Dendritic cell treated with granulocyte-macrophage colony-stimulating factor and Interleukin-4, amounts not matched to agents 40 ng/mL and 50 ng/mL, for 4 days (primary cell): ENCODE results near the gene TAS2R46.
"Not testable (repeated sequence)": the region's sequence is repeated elsewhere in the genome, so short reads cannot be mapped to it uniquely, and the experiment has no call there.

Experiments used
- H3K27ac Mint-ChIP-seq: one replicate; pipeline ENCODE4 v1.8.0; 2022; ENCODE audit warnings: mild to moderate bottlenecking, mixed read lengths
- H3K27me3 Mint-ChIP-seq: one replicate; pipeline ENCODE4 v1.8.0; 2022; ENCODE audit warnings: mild to moderate bottlenecking, mixed read lengths
- H3K36me3 Mint-ChIP-seq: one replicate; pipeline ENCODE4 v1.8.0; 2022; ENCODE audit warnings: low read depth, mixed read lengths
- H3K4me1 Mint-ChIP-seq: one replicate; pipeline ENCODE4 v1.8.0; 2022; ENCODE audit warnings: low read depth, mixed read lengths
- H3K4me3 Mint-ChIP-seq: one replicate; pipeline ENCODE4 v1.8.0; 2022; ENCODE audit warnings: mild to moderate bottlenecking, moderate library complexity, mixed read lengths
- H3K9me3 Mint-ChIP-seq: one replicate; pipeline ENCODE4 v1.8.0; 2022; ENCODE audit warnings: mixed read lengths
- intact Hi-C: fragments of 100-400 bp; cut with micrococcal nuclease; formaldehyde crosslinking; loops from one replicate; pipeline ENCODE4 v1.15.0; 2022

The TAS2R46 gene

GRCh38 chr12:11069854-11070365 lies 7.8 kb upstream of the TAS2R46 start:
- intact Hi-C loops, result loop anchor here (1.0 kb wide), 1 partner anchor 55 kb away; no protein-coding TSS in a partner anchor
- no peaks in the 10 kb centered on the region for H3K4me1 Mint-ChIP-seq
- no peak overlapping the region for H3K4me3 Mint-ChIP-seq
- no peak overlapping the region for H3K27ac Mint-ChIP-seq
- peaks cover 8% of the 10 kb centered on the region for H3K9me3 Mint-ChIP-seq
- H3K36me3 Mint-ChIP-seq, result peaks cover 7% of the 10 kb centered on the region
- H3K27me3 Mint-ChIP-seq, result no peaks in the 10 kb centered on the region

GRCh38 chr12:11067514-11067913 lies 5.4 kb upstream of the TAS2R46 start:
- no peak overlapping the region for H3K27ac Mint-ChIP-seq
- intact Hi-C loops, result no loop called here
- peaks cover 5% of the 10 kb centered on the region for H3K4me1 Mint-ChIP-seq
- H3K9me3 Mint-ChIP-seq, result peaks cover 8% of the 10 kb centered on the region
- no peaks in the 10 kb centered on the region for H3K27me3 Mint-ChIP-seq
- no peak overlapping the region for H3K4me3 Mint-ChIP-seq
- no peaks in the 10 kb centered on the region for H3K36me3 Mint-ChIP-seq

GRCh38 chr12:11059784-11060183 lies 2.3 kb downstream of the TAS2R46 start:
- no peak overlapping the region for H3K4me3 Mint-ChIP-seq
- H3K4me1 Mint-ChIP-seq, result peaks cover 5% of the 10 kb centered on the region
- no peak overlapping the region for H3K27ac Mint-ChIP-seq
- no peaks in the 10 kb centered on the region for H3K27me3 Mint-ChIP-seq
- H3K9me3 Mint-ChIP-seq, result no peaks in the 10 kb centered on the region
- intact Hi-C loops, result no loop called here
- H3K36me3 Mint-ChIP-seq, result no peaks in the 10 kb centered on the region

- no peak overlapping the region for H3K4me3 Mint-ChIP-seq
- H3K27ac Mint-ChIP-seq, result no peak overlapping the region
- peaks cover 5% of the 10 kb centered on the region for H3K4me1 Mint-ChIP-seq
These were observed 3.1 kb downstream of the TAS2R46 start for GRCh38 chr12:11059041-11059440.

GRCh38 chr12:11055306-11055705 lies 6.8 kb downstream of the TAS2R46 start:
- Mint-ChIP-seq H3K27me3 (no peaks in the 10 kb centered on the region), H3K4me3 (no peak overlapping the region), H3K9me3 (peaks cover 25% of the 10 kb centered on the region), H3K27ac (no peak overlapping the region), H3K4me1 (no peaks in the 10 kb centered on the region), H3K36me3 (peaks cover 16% of the 10 kb centered on the region)
- intact Hi-C loops, result loop anchor here (2.0 kb wide), 1 partner anchor 27 kb away; no protein-coding TSS in a partner anchor

More at GRCh38 chr12:11059041-11059440, 3.1 kb downstream of the TAS2R46 start:
- intact Hi-C loops, result no loop called here
- Mint-ChIP-seq H3K36me3 (no peaks in the 10 kb centered on the region), H3K9me3 (no peaks in the 10 kb centered on the region), H3K27me3 (no peaks in the 10 kb centered on the region)

GRCh38 chr12:11049806-11050531 lies 12.1 kb downstream of the TAS2R46 start:
- H3K27me3 Mint-ChIP-seq, H3K27ac Mint-ChIP-seq, H3K4me3 Mint-ChIP-seq, intact Hi-C loops, H3K4me1 Mint-ChIP-seq: not testable (repeated sequence)
- peaks cover 33% of the 10 kb centered on the region for H3K36me3 Mint-ChIP-seq
- H3K9me3 Mint-ChIP-seq, result peaks cover 36% of the 10 kb centered on the region

GRCh38 chr12:11041366-11041765 lies 20.7 kb downstream of the TAS2R46 start:
- intact Hi-C loops, H3K4me1 Mint-ChIP-seq, H3K27ac Mint-ChIP-seq, H3K4me3 Mint-ChIP-seq, H3K27me3 Mint-ChIP-seq: not testable (repeated sequence)
- peaks cover 58% of the 10 kb centered on the region for H3K36me3 Mint-ChIP-seq
- peaks cover 17% of the 10 kb centered on the region for H3K9me3 Mint-ChIP-seq

- intact Hi-C loops, result no loop called here
- Mint-ChIP-seq H3K9me3 (peaks cover 15% of the 10 kb centered on the region), H3K27me3 (no peaks in the 10 kb centered on the region), H3K36me3 (peaks cover 55% of the 10 kb centered on the region), H3K4me3 (no peak overlapping the region), H3K27ac (no peak overlapping the region), H3K4me1 (no peaks in the 10 kb centered on the region)
These were observed 21.9 kb downstream of the TAS2R46 start for GRCh38 chr12:11040162-11040561.

- Mint-ChIP-seq H3K36me3 (peaks cover 48% of the 10 kb centered on the region), H3K9me3 (peaks cover 7% of the 10 kb centered on the region), H3K27me3 (no peaks in the 10 kb centered on the region), H3K4me3 (no peak overlapping the region), H3K4me1 (no peaks in the 10 kb centered on the region), H3K27ac (no peak overlapping the region)
- intact Hi-C loops, result loop anchor here (1.0 kb wide), 1 partner anchor 27 kb away; no protein-coding TSS in a partner anchor
These were observed 22.9 kb downstream of the TAS2R46 start for GRCh38 chr12:11039171-11039570.

- peaks cover 30% of the 10 kb centered on the region for H3K36me3 Mint-ChIP-seq
- H3K27me3 Mint-ChIP-seq, result not testable (repeated sequence)
These were observed 28.1 kb downstream of the TAS2R46 start for GRCh38 chr12:11033959-11034358.

GRCh38 chr12:11031307-11031706 lies 30.8 kb downstream of the TAS2R46 start, which contains the start of gene TAS2R31:
Gene TAS2R31, minus strand, starts transcription at chr12:11031407. Its CDS starts 72 bp downstream, at chr12:11031335.
- intact Hi-C loops, result no loop called here
- peaks cover 48% of the 10 kb centered on the region for H3K36me3 Mint-ChIP-seq

More at GRCh38 chr12:11033959-11034358, 28.1 kb downstream of the TAS2R46 start:
- H3K9me3 Mint-ChIP-seq, intact Hi-C loops, H3K27ac Mint-ChIP-seq, H3K4me3 Mint-ChIP-seq, H3K4me1 Mint-ChIP-seq: not testable (repeated sequence)

GRCh38 chr12:11026118-11026517 lies 36.0 kb downstream of the TAS2R46 start:
- Mint-ChIP-seq H3K36me3 (peaks cover 36% of the 10 kb centered on the region), H3K27ac (no peak overlapping the region), H3K9me3 (peaks cover 12% of the 10 kb centered on the region), H3K4me1 (no peaks in the 10 kb centered on the region), H3K4me3 (no peak overlapping the region), H3K27me3 (no peaks in the 10 kb centered on the region)
- intact Hi-C loops, result no loop called here

More at GRCh38 chr12:11031307-11031706, 30.8 kb downstream of the TAS2R46 start, which contains the start of gene TAS2R31:
- H3K27ac Mint-ChIP-seq, result no peak within 1 kb of the TSS
- peaks cover 8% of the 10 kb centered on the region for H3K9me3 Mint-ChIP-seq
- H3K27me3 Mint-ChIP-seq, result no peaks in the 10 kb centered on the region
- no peaks in the 10 kb centered on the region for H3K4me1 Mint-ChIP-seq
- H3K4me3 Mint-ChIP-seq, result no peak within 1 kb of the TSS

GRCh38 chr12:11023387-11023786 lies 38.7 kb downstream of the TAS2R46 start:
- H3K27me3 Mint-ChIP-seq, result no peaks in the 10 kb centered on the region
- no peak overlapping the region for H3K4me3 Mint-ChIP-seq
- H3K9me3 Mint-ChIP-seq, result peaks cover 12% of the 10 kb centered on the region
- H3K4me1 Mint-ChIP-seq, result no peaks in the 10 kb centered on the region
- intact Hi-C loops, result no loop called here
- H3K27ac Mint-ChIP-seq, result no peak overlapping the region
- H3K36me3 Mint-ChIP-seq, result peaks cover 31% of the 10 kb centered on the region

- Mint-ChIP-seq H3K36me3 (peaks cover 22% of the 10 kb centered on the region), H3K9me3 (peaks cover 12% of the 10 kb centered on the region), H3K27ac (no peak within 1 kb of the TSS), H3K4me3 (no peak within 1 kb of the TSS), H3K4me1 (no peaks in the 10 kb centered on the region), H3K27me3 (no peaks in the 10 kb centered on the region)
- intact Hi-C loops, result no loop called here
These were observed 39.6 kb downstream of the TAS2R46 start, which contains the start of gene TAS2R19 for GRCh38 chr12:11022520-11022919. Gene TAS2R19, minus strand, starts transcription at chr12:11022620. Its CDS starts 49 bp downstream, at chr12:11022571.
